GM12873 (cell line): ENCODE measurements around the gene PDE7B.

Experiments
- TF ChIP-seq, protein P1 (sequence below): IDR thresholded peaks from 2 replicates; pipeline ENCODE4 v1.5.1; 2012; ENCODE audit warnings: low read depth, mild to moderate bottlenecking, moderate library complexity, low read length, control low read depth; ENCODE audit not compliant: insufficient read depth; ENCODE audit errors: missing control alignments

Gene PDE7B

GRCh38 chr6:135887069-135887468 lies 35.6 kb downstream of the PDE7B start:
- TF ChIP-seq, protein P1, sequence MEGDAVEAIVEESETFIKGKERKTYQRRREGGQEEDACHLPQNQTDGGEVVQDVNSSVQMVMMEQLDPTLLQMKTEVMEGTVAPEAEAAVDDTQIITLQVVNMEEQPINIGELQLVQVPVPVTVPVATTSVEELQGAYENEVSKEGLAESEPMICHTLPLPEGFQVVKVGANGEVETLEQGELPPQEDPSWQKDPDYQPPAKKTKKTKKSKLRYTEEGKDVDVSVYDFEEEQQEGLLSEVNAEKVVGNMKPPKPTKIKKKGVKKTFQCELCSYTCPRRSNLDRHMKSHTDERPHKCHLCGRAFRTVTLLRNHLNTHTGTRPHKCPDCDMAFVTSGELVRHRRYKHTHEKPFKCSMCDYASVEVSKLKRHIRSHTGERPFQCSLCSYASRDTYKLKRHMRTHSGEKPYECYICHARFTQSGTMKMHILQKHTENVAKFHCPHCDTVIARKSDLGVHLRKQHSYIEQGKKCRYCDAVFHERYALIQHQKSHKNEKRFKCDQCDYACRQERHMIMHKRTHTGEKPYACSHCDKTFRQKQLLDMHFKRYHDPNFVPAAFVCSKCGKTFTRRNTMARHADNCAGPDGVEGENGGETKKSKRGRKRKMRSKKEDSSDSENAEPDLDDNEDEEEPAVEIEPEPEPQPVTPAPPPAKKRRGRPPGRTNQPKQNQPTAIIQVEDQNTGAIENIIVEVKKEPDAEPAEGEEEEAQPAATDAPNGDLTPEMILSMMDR, result no peak

GRCh38 chr6:135888818-135889217 lies 37.3 kb downstream of the PDE7B start:
- TF ChIP-seq, protein P1, result no peak

GRCh38 chr6:135890876-135891275 lies 39.4 kb downstream of the PDE7B start:
- TF ChIP-seq, protein P1, result no peak

GRCh38 chr6:135891710-135892109 lies 40.2 kb downstream of the PDE7B start:
- TF ChIP-seq, protein P1, result no peak

- TF ChIP-seq, protein P1, result no peak
Observed at GRCh38 chr6:135895231-135895911, 43.9 kb downstream of the PDE7B start.

- TF ChIP-seq, protein P1, result no peak
Observed at GRCh38 chr6:135897087-135897486, 45.6 kb downstream of the PDE7B start.

DNA sequence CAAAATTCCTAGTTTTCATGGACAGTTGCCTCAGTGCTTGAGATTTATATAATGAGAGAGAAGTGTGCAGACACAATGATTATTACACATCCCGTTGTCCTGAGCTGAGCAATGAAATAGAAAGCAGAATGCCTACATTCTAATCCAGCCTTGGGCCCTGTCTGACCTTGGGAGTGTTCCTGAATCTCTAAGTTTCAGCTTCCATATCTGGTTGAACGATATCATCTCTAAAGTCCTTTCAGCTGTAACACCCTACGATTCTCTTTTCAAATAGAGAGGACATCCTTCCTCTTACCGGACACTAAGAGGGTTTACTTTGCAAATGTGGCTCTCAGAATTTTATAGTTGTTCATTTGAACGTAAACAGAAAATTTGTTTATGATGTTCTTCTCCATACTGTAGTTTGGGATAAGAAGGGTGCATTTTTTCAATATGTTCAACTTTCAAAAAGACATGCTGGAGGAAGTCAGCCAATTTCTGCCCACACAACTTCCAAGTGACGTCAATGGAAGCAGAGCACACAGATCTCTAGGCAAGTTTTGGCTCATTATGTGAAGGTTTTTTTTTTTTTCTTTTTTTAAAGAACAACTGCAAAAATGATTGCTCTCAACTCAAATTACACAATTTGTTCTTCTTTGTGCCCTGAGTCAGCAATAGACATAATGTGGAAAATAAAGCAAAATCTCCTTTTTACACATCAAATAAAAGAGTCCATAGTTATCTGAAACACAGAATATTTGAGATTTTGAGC lies 50.4 kb downstream of the PDE7B start:
- TF ChIP-seq, protein P1, result no peak
